AG09309 (cell line): ENCODE results near the gene LIN7A.

Experiments used
- DNase-seq: peaks from one replicate; pipeline ENCODE4 v3.0.0-alpha.2; 2010; ENCODE audit warnings: low read depth
- H3K4me3 ChIP-seq: 2 replicates; pipeline ENCODE4 v1.5.1; 2011; ENCODE audit warnings: mild to moderate bottlenecking, low read depth, low read length, moderate library complexity; ENCODE audit not compliant: control insufficient read depth
- TF ChIP-seq, protein P1 (sequence below): IDR thresholded peaks from 2 replicates; pipeline ENCODE4 v1.5.1; 2011; ENCODE audit warnings: mild to moderate bottlenecking, low read depth, low read length, inconsistent platforms; ENCODE audit not compliant: insufficient read depth, control insufficient read depth; ENCODE audit errors: missing control alignments

Gene LIN7A

DNA sequence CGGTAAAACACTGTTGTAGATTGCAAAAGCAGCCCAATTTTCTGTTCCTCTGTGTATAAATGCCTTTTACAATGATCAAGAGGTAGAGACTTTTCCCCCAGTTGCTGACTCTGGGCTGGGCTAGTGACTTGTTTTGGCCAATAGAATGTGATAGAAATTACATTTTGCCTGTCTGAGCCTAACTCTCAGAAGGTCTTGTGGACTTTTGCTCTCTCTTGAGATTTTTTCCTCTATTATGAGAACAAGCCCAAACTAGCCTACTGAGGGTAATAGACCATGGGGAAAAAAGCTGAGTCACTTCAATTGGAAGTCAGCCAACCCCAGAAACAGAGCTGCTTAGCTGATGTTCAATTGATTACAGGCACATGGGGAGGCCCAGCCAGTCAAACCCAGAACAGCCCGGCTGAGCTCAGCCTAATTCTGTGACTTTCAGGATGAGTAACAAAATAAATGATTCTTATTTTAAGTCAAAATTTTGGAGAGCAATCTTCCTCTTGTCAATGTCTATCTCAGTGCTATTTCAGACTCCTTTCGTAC lies 159.7 kb downstream of the LIN7A start:
- peak; percentile 86 for DNase-seq
- TF ChIP-seq, protein P1, sequence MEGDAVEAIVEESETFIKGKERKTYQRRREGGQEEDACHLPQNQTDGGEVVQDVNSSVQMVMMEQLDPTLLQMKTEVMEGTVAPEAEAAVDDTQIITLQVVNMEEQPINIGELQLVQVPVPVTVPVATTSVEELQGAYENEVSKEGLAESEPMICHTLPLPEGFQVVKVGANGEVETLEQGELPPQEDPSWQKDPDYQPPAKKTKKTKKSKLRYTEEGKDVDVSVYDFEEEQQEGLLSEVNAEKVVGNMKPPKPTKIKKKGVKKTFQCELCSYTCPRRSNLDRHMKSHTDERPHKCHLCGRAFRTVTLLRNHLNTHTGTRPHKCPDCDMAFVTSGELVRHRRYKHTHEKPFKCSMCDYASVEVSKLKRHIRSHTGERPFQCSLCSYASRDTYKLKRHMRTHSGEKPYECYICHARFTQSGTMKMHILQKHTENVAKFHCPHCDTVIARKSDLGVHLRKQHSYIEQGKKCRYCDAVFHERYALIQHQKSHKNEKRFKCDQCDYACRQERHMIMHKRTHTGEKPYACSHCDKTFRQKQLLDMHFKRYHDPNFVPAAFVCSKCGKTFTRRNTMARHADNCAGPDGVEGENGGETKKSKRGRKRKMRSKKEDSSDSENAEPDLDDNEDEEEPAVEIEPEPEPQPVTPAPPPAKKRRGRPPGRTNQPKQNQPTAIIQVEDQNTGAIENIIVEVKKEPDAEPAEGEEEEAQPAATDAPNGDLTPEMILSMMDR = no peak
- H3K4me3 ChIP-seq = no peak overlapping the region

DNA sequence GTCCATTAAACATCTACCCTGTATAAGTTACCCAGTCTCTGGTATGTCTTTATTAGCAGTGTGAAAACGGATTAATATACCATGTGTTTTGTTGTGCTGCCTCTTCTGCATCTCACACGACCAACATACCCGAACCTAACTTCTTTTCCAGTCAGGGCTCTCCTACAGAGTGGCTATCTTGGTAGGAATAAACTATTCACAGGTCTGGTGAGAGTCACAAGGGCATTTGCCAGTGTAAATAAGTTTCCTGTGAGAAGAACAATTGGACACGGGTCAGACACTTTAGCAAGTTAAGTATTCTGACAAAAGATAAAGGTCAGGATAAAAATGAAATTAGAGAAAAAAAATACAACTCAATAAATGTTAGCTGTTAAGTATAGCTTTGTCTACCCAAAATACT lies 160.1 kb downstream of the LIN7A start:
- H3K4me3 ChIP-seq = no peak overlapping the region
- DNase-seq = no peak
- TF ChIP-seq, protein P1 = no peak

DNA sequence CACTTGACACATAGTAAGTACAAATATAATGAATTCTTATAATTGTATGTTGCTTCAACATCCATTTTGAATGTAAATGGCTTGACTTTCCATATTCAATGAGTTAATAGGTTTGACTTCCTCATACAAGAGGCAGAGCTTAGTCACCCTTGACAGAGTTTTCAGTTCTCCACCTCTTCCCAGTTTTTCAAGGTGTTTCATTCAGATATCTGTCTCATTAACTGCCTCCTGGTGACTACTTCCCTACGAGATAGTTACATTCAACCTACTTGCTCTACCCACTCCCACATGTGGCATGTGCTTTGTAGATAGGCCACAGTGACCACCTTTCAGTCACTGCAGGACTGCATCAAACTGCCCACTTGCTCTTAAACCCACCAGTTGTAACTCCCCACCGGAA lies 161.0 kb downstream of the LIN7A start:
- TF ChIP-seq, protein P1 = no peak
- no peak overlapping the region for H3K4me3 ChIP-seq
- DNase-seq = no peak

DNA sequence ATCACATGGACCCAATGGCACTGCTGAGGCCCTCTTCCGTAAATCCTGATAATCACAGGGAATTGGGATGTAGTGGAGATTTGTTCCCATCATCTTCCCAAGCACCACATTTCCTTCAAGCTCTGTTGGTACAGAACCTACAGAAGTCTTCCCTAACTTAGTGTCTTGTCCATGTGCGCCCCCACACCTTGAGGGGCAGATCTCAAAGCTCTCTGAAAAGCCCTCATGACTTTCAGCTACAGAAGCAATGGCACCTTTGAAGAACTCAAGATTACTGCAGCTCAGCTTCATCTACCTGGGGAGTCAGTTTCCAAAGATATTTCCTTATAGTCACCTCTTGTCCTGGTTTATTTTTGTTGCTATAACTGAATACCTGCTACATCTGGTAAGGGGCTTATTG lies 166.8 kb downstream of the LIN7A start:
- TF ChIP-seq, protein P1 = no peak
- no peak for DNase-seq
- no peak overlapping the region for H3K4me3 ChIP-seq

DNA sequence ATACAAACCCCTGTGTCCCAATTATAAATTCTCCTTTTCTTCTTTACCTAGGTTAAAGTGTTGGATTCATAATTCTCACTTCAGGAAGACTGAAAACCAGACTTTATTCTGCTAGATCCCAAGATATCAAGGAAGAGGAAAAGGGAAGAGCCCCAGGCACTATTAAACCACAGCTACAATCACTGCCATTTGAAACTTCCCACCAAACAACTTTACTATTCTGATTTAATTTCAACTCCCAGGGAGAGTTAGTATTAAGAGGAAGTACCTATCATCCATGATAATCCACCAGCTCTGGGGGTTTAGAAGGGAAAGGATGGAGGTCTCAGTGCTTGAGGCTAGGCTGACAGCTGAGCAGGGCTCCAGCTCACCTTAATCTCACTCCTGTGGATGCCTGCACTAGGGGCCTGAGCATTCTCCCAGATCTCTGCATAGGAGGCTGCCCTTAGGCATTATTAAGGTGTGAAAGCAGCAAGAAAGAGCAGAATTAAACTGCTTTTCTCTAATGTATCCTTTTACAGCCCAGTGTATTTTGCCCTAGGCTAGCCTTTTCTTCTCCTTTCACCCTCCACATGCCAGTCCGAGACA lies 168.1 kb downstream of the LIN7A start:
- no peak for DNase-seq
- no peak overlapping the region for H3K4me3 ChIP-seq
- TF ChIP-seq, protein P1 = no peak

DNA sequence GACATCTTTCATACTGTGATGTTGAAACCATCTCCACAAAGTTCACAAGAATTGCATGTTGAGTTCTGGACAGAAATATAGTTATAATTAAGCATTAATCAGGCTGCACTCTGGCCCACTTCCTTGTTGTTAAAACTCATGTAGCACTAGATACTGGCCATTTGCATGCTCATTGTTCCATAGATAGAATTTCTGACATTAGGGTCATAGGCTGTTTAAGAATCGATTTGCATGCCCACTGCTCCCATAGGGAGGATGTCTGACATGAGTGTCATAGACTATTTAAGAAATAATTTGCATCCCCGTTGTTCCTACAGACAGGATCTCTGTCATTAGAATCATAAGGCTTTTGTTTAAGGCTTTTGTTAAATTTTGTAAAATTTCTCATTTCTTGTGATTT lies 170.8 kb downstream of the LIN7A start:
- no peak overlapping the region for H3K4me3 ChIP-seq
- no peak for DNase-seq
- TF ChIP-seq, protein P1 = no peak
